Measurements from ENCODE around the gene HABP2.

HABP2 gene

DNA sequence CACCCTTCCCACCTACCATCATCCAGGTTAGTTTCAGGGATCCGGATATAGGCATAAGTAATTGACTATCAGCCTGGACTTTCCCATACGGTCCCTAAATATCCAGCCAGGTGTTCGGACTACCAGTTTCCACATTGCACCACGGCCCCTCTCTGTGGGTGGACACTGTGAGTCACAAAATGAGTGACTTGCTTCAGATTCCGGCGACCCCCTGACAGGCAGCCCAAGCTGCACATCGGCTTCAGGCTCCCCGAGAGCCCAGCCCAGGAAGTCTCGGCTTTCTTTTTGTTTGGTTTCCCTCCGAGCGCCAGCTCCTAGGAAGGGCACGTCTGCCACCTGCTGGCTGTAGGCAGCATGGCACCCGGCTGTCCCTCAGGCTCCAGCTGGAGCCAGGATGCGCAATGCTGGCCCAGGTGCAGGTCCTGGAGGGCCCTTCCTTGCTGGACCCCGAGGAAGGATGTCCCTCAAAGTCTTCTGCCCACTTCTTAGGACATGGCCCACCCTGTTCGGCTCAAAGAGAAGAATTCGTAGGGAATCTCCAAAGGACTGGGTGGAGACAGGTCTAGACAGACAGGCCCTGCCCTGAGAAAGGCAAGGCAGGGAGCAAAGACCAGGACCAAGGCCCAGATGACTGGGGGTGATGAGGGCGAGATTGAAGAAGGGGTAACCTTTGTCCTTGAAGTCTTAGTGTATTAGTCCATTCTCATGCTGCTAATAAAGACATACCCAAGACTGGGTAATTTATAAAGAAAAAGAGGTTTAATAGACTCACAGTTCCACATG, 10.6 kb downstream of the HABP2 start (continued):
- TF ChIP-seq, protein P1, sequence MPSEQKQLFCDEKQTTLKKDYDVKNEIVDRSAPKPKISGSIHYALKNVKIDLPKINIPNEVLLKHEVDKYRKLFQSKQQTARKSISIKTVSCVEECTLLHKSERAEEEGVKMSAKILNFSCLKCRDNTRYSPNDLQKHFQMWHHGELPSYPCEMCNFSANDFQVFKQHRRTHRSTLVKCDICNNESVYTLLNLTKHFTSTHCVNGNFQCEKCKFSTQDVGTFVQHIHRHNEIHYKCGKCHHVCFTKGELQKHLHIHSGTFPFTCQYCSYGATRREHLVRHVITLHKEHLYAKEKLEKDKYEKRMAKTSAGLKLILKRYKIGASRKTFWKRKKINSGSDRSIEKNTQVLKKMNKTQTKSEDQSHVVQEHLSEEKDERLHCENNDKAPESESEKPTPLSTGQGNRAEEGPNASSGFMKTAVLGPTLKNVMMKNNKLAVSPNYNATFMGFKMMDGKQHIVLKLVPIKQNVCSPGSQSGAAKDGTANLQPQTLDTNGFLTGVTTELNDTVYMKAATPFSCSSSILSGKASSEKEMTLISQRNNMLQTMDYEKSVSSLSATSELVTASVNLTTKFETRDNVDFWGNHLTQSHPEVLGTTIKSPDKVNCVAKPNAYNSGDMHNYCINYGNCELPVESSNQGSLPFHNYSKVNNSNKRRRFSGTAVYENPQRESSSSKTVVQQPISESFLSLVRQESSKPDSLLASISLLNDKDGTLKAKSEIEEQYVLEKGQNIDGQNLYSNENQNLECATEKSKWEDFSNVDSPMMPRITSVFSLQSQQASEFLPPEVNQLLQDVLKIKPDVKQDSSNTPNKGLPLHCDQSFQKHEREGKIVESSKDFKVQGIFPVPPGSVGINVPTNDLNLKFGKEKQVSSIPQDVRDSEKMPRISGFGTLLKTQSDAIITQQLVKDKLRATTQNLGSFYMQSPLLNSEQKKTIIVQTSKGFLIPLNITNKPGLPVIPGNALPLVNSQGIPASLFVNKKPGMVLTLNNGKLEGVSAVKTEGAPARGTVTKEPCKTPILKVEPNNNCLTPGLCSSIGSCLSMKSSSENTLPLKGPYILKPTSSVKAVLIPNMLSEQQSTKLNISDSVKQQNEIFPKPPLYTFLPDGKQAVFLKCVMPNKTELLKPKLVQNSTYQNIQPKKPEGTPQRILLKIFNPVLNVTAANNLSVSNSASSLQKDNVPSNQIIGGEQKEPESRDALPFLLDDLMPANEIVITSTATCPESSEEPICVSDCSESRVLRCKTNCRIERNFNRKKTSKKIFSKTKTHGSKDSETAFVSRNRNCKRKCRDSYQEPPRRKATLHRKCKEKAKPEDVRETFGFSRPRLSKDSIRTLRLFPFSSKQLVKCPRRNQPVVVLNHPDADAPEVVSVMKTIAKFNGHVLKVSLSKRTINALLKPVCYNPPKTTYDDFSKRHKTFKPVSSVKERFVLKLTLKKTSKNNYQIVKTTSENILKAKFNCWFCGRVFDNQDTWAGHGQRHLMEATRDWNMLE (tag by site-specific recombination; conservative IDR thresholded peaks at IDR 0.05; ENCODE audit: low read depth) = no peak
- no peak for TF ChIP-seq SETDB1 (IDR thresholded peaks at IDR 0.05; ENCODE audit: insufficient read length, low read length)
- 0 out of 2 replicates have a peak, but pooled peaks have one; percentile 20 for TF ChIP-seq ZNF561 (tag by site-specific recombination; IDR thresholded peaks at IDR 0.05; ENCODE audit: borderline replicate concordance)
- TF ChIP-seq PRDM10 (tag by site-specific recombination; IDR thresholded peaks at IDR 0.05) = 0 out of 2 replicates have a peak, but pooled peaks have one; percentile 16

DNA sequence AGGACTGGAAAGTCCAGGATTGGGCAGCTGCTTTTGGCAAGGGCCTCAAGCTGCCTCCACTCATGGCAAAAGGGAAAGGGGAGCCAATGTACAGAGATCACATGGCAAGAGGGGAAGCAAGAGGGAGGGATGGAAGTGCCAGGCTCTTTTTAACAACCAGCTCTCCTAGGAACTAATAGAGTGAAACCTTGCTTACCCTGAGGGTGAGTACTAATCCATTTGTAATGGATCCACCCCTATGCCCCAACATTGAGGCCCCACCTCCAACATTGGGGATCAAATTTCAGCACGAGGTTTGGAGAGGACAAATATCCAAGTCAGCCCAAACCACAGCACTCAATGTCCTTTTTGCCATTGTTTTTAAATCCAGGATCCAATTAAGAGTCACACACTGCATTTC, 12.5 kb downstream of the HABP2 start:
- Histone ChIP-seq H3K27ac (ENCODE audit: extremely low read depth, low read depth, low read length) (no peak overlapping the region), H3K4me3 (ENCODE audit: low read depth, low read length) (no peak overlapping the region), H3K4me1 (ENCODE audit: control insufficient read depth, insufficient read depth, low read length) (peaks cover 2% of the 10 kb centered on the region; the same call in 1 of the 2 replicates), H3K9me3 (ENCODE audit: control insufficient read depth, insufficient read depth, low read depth, low read length) (no peaks in the 10 kb centered on the region), H3K36me3 (ENCODE audit: control insufficient read depth in 2 of 2, insufficient read depth in 1 of 2, low read length in 2 of 2) (no peaks in the 10 kb centered on the region)
- POLR2A ChIA-PET = no interaction called here
- CTCF ChIA-PET = interaction anchor here (0.7 kb wide), 1 partner anchor 226 kb away, joined by 3 read pairs; no protein-coding TSS in a partner anchor
- TF ChIP-seq SP3 (tag by site-specific recombination; IDR thresholded peaks at IDR 0.05) (no peak), ZNF610 (tag by site-specific recombination; IDR thresholded peaks at IDR 0.05; ENCODE audit: borderline replicate concordance) (no peak), ZNF184 (tag by site-specific recombination; IDR thresholded peaks at IDR 0.05) (no peak), FEZF1 (tag by site-specific recombination; IDR thresholded peaks at IDR 0.05) (0 out of 2 replicates have a peak, but pooled peaks have one; percentile 7), KLF1 (tag by site-specific recombination; IDR thresholded peaks at IDR 0.05) (peak; percentile 51; the same call in 1 of the 2 replicates), ZBTB17 (tag by site-specific recombination; IDR thresholded peaks at IDR 0.05) (no peak), EGR2 (tag by site-specific recombination; IDR thresholded peaks at IDR 0.05; ENCODE audit: low read depth) (no peak), ZNF76 (tag by site-specific recombination; IDR thresholded peaks at IDR 0.05; ENCODE audit: borderline replicate concordance, low read depth) (no peak), PRDM10 (tag by site-specific recombination; IDR thresholded peaks at IDR 0.05) (peak; percentile 55), ZNF549 (tag by site-specific recombination; IDR thresholded peaks at IDR 0.05) (no peak), ZNF132 (tag by site-specific recombination; IDR thresholded peaks at IDR 0.05; ENCODE audit: borderline replicate concordance) (no peak), ZNF398 (tag by site-specific recombination; IDR thresholded peaks at IDR 0.05) (0 out of 2 replicates have a peak, but pooled peaks have one; percentile 22), ZNF366 (tag by site-specific recombination; conservative IDR thresholded peaks at IDR 0.05) (no peak), OVOL3 (tag by site-specific recombination; IDR thresholded peaks at IDR 0.05) (no peak)
- TF ChIP-seq, protein P2, sequence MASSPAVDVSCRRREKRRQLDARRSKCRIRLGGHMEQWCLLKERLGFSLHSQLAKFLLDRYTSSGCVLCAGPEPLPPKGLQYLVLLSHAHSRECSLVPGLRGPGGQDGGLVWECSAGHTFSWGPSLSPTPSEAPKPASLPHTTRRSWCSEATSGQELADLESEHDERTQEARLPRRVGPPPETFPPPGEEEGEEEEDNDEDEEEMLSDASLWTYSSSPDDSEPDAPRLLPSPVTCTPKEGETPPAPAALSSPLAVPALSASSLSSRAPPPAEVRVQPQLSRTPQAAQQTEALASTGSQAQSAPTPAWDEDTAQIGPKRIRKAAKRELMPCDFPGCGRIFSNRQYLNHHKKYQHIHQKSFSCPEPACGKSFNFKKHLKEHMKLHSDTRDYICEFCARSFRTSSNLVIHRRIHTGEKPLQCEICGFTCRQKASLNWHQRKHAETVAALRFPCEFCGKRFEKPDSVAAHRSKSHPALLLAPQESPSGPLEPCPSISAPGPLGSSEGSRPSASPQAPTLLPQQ (tag by site-specific recombination; IDR thresholded peaks at IDR 0.05) = 0 out of 2 replicates have a peak, but pooled peaks have one; percentile 38

All from HEK293 (cell line).